ENCODE results near the gene WDR87.

Gene WDR87

GRCh38 chr19:37893845-37894575 lies 12.4 kb downstream of the WDR87 start:
- Histone ChIP-seq H3K4me1 (ENCODE audit: low read depth, poor library complexity, severe bottlenecking) (no peaks in the 10 kb centered on the region), H3K4me2 (no peak overlapping the region), H3K79me2 (ENCODE audit: insufficient read depth, low read depth) (no peaks in the 10 kb centered on the region), H3K4me3 (IDR thresholded peaks at IDR 0.05; ENCODE audit: insufficient read depth, low read depth, low read length) (no peak overlapping the region), H3K36me3 (ENCODE audit: insufficient read depth) (no peaks in the 10 kb centered on the region), H3K9ac (no peak overlapping the region), H3K27me3 (ENCODE audit: insufficient read depth, low read depth) (peaks cover 1% of the 10 kb centered on the region; the same call in 1 of the 2 replicates), H2AFZ (ENCODE audit: low read depth) (no peak overlapping the region), H3K27ac (no peak overlapping the region), H4K20me1 (ENCODE audit: insufficient read depth) (no peaks in the 10 kb centered on the region)
- TF ChIP-seq CTCF (conservative IDR thresholded peaks at IDR 0.05; ENCODE audit: low read depth, low read length), result no peak

GRCh38 chr19:37886571-37886970 lies 19.8 kb downstream of the WDR87 start:
- H2AFZ ChIP-seq (ENCODE audit: low read depth), result no peak overlapping the region
- no peak overlapping the region for H3K27ac ChIP-seq
- no peaks in the 10 kb centered on the region for H3K36me3 ChIP-seq (ENCODE audit: insufficient read depth)
- no peaks in the 10 kb centered on the region for H3K79me2 ChIP-seq (ENCODE audit: insufficient read depth, low read depth)
- H3K4me1 ChIP-seq (ENCODE audit: low read depth, poor library complexity, severe bottlenecking), result no peaks in the 10 kb centered on the region
- H3K9ac ChIP-seq, result no peak overlapping the region
- TF ChIP-seq CTCF (conservative IDR thresholded peaks at IDR 0.05; ENCODE audit: low read depth, low read length), result no peak
- no peaks in the 10 kb centered on the region for H4K20me1 ChIP-seq (ENCODE audit: insufficient read depth)
- H3K4me3 ChIP-seq (IDR thresholded peaks at IDR 0.05; ENCODE audit: insufficient read depth, low read depth, low read length), result no peak overlapping the region
- no peak overlapping the region for H3K4me2 ChIP-seq
- H3K27me3 ChIP-seq (ENCODE audit: insufficient read depth, low read depth), result peaks cover 5% of the 10 kb centered on the region; the same call in 1 of the 2 replicates

- TF ChIP-seq CTCF (conservative IDR thresholded peaks at IDR 0.05; ENCODE audit: low read depth, low read length), result no peak
- H3K9ac ChIP-seq, result no peak overlapping the region
- H3K4me2 ChIP-seq, result no peak overlapping the region
- H4K20me1 ChIP-seq (ENCODE audit: insufficient read depth), result no peaks in the 10 kb centered on the region
- no peaks in the 10 kb centered on the region for H3K36me3 ChIP-seq (ENCODE audit: insufficient read depth)
- no peaks in the 10 kb centered on the region for H3K4me1 ChIP-seq (ENCODE audit: low read depth, poor library complexity, severe bottlenecking)
- no peaks in the 10 kb centered on the region for H3K79me2 ChIP-seq (ENCODE audit: insufficient read depth, low read depth)
- peaks cover 5% of the 10 kb centered on the region; the same call in 1 of the 2 replicates for H3K27me3 ChIP-seq (ENCODE audit: insufficient read depth, low read depth)
- H3K27ac ChIP-seq, result no peak overlapping the region
- no peak overlapping the region for H2AFZ ChIP-seq (ENCODE audit: low read depth)
- no peak overlapping the region for H3K4me3 ChIP-seq (IDR thresholded peaks at IDR 0.05; ENCODE audit: insufficient read depth, low read depth, low read length)
Observed at GRCh38 chr19:37885392-37885791, 21.0 kb downstream of the WDR87 start.

GRCh38 chr19:37877147-37877546 lies 29.2 kb downstream of the WDR87 start:
- TF ChIP-seq CTCF (conservative IDR thresholded peaks at IDR 0.05; ENCODE audit: low read depth, low read length), result no peak
- no peak overlapping the region for H3K4me2 ChIP-seq
- H3K36me3 ChIP-seq (ENCODE audit: insufficient read depth), result no peaks in the 10 kb centered on the region
- no peak overlapping the region for H3K4me3 ChIP-seq (IDR thresholded peaks at IDR 0.05; ENCODE audit: insufficient read depth, low read depth, low read length)
- H3K79me2 ChIP-seq (ENCODE audit: insufficient read depth, low read depth), result no peaks in the 10 kb centered on the region
- no peak overlapping the region for H2AFZ ChIP-seq (ENCODE audit: low read depth)
- no peak overlapping the region for H3K9ac ChIP-seq
- H3K4me1 ChIP-seq (ENCODE audit: low read depth, poor library complexity, severe bottlenecking), result no peaks in the 10 kb centered on the region
- H3K27me3 ChIP-seq (ENCODE audit: insufficient read depth, low read depth), result no peaks in the 10 kb centered on the region
- no peak overlapping the region for H3K27ac ChIP-seq
- H4K20me1 ChIP-seq (ENCODE audit: insufficient read depth), result no peaks in the 10 kb centered on the region

Measured in KMS-11 (cell line).